HEK293 (cell line): ENCODE data around the gene MISP3.

Experiments
- CTCF ChIA-PET: fragments of 350-600 bp; formaldehyde crosslinking; extraction: SDS; loops from one replicate; lab custom pipeline; 2021; ENCODE audit warnings: antibody characterized with exemption; lab: Yijun Ruan, JAX
- POLR2A ChIA-PET: fragments of 300-600 bp; formaldehyde crosslinking; extraction: SDS; loops from one replicate; lab custom pipeline; 2020; ENCODE audit warnings: antibody characterized with exemption, inconsistent platforms; lab: Yijun Ruan, JAX
- H3K27ac ChIP-seq: fragments of 200-500 bp; sonication (Bioruptor generic); 2 replicates; pipeline ENCODE4 v1.5.1; 2014; ENCODE audit warnings: low read depth, low read length, control low read depth, inconsistent platforms; ENCODE audit errors: extremely low read depth
- H3K36me3 ChIP-seq, 2 experiments: fragments of 200-500 bp in 1 of 2; sonication (Bioruptor generic) in 1 of 2; 1 replicate in 1 of 2; 2 replicates in 1 of 2; pipeline ENCODE4 v1.5.1; 2014 to 2017; ENCODE audit warnings: inconsistent platforms in 2 of 2, low read length in 2 of 2; ENCODE audit not compliant: control insufficient read depth in 2 of 2, insufficient read depth in 1 of 2
- H3K4me1 ChIP-seq: fragments of 200-500 bp; sonication (Bioruptor generic); 2 replicates; pipeline ENCODE4 v1.5.1; 2014; ENCODE audit warnings: mild to moderate bottlenecking, low read length, inconsistent platforms; ENCODE audit not compliant: control insufficient read depth, insufficient read depth
- H3K4me3 ChIP-seq: 2 replicates; pipeline ENCODE4 v1.5.1; 2011; ENCODE audit warnings: low read depth, mild to moderate bottlenecking, control low read depth, low read length, moderate library complexity
- H3K9me3 ChIP-seq: fragments of 200-500 bp; sonication (Bioruptor generic); 2 replicates; pipeline ENCODE4 v1.5.1; 2014; ENCODE audit warnings: low read depth, low read length, inconsistent platforms; ENCODE audit not compliant: control insufficient read depth, insufficient read depth
- ATF2 ChIP-seq: fragments of 450-650 bp; formaldehyde crosslinking; IDR thresholded peaks from 2 replicates; pipeline ENCODE4 v1.5.1; 2016; ENCODE audit warnings: missing biosample characterization, missing genetic modification characterization, low read depth
- IKZF3 ChIP-seq: fragments of 450-650 bp; IDR thresholded peaks from 2 replicates; pipeline ENCODE4 v1.5.0; 2018; ENCODE audit warnings: missing biosample characterization, mild to moderate bottlenecking, missing genetic modification characterization, moderate library complexity
- KLF1 ChIP-seq: fragments of 450-650 bp; formaldehyde crosslinking; IDR thresholded peaks from 2 replicates; pipeline ENCODE4 v1.5.1; 2016; ENCODE audit warnings: missing biosample characterization, missing genetic modification characterization
- KLF10 ChIP-seq: fragments of 450-650 bp; IDR thresholded peaks from 2 replicates; pipeline ENCODE4 v1.5.1; 2018; ENCODE audit warnings: missing biosample characterization, mild to moderate bottlenecking, missing genetic modification characterization
- KLF16 ChIP-seq: fragments of 450-650 bp; formaldehyde crosslinking; IDR thresholded peaks from 2 replicates; pipeline ENCODE4 v1.5.1; 2017; ENCODE audit warnings: missing biosample characterization, missing genetic modification characterization
- KLF7 ChIP-seq: fragments of 450-650 bp; formaldehyde crosslinking; IDR thresholded peaks from 2 replicates; pipeline ENCODE4 v1.5.1; 2016; ENCODE audit warnings: missing biosample characterization, missing genetic modification characterization, borderline replicate concordance
- KLF9 ChIP-seq: fragments of 450-650 bp; formaldehyde crosslinking; IDR thresholded peaks from 2 replicates; pipeline ENCODE4 v1.5.1; 2016; ENCODE audit warnings: missing biosample characterization, missing genetic modification characterization, low read depth
- PATZ1 ChIP-seq: fragments of 450-650 bp; formaldehyde crosslinking; IDR thresholded peaks from 2 replicates; pipeline ENCODE4 v1.5.1; 2016; ENCODE audit warnings: missing biosample characterization, missing genetic modification characterization
- PRDM10 ChIP-seq: fragments of 450-650 bp; formaldehyde crosslinking; IDR thresholded peaks from 2 replicates; pipeline ENCODE4 v1.5.1; 2016; ENCODE audit warnings: missing biosample characterization, missing genetic modification characterization
- SP2 ChIP-seq: fragments of 450-650 bp; formaldehyde crosslinking; IDR thresholded peaks from 2 replicates; pipeline ENCODE4 v1.5.1; 2016; ENCODE audit warnings: missing biosample characterization, missing genetic modification characterization
- SP3 ChIP-seq: fragments of 450-650 bp; formaldehyde crosslinking; IDR thresholded peaks from 2 replicates; pipeline ENCODE4 v1.5.1; 2016; ENCODE audit warnings: missing biosample characterization, missing genetic modification characterization
- SP7 ChIP-seq: fragments of 450-650 bp; formaldehyde crosslinking; IDR thresholded peaks from 2 replicates; pipeline ENCODE4 v1.5.1; 2016; ENCODE audit warnings: missing biosample characterization, missing genetic modification characterization
- ZBTB17 ChIP-seq: fragments of 450-650 bp; formaldehyde crosslinking; IDR thresholded peaks from 2 replicates; pipeline ENCODE4 v1.5.1; 2016; ENCODE audit warnings: missing biosample characterization, missing genetic modification characterization
- ZBTB20 ChIP-seq: fragments of 450-650 bp; formaldehyde crosslinking; IDR thresholded peaks from 2 replicates; pipeline ENCODE4 v1.5.1; 2016; ENCODE audit warnings: missing biosample characterization, missing genetic modification characterization
- ZBTB26 ChIP-seq: fragments of 450-650 bp; formaldehyde crosslinking; optimal IDR thresholded peaks from 2 replicates; pipeline ENCODE3; 2016; ENCODE audit warnings: missing biosample characterization, mild to moderate bottlenecking, missing genetic modification characterization
- ZBTB7A ChIP-seq: fragments of 450-650 bp; formaldehyde crosslinking; IDR thresholded peaks from 2 replicates; pipeline ENCODE4 v1.5.1; 2016; ENCODE audit warnings: low read depth, missing biosample characterization, missing genetic modification characterization
- ZBTB8A ChIP-seq: fragments of 450-650 bp; formaldehyde crosslinking; IDR thresholded peaks from 2 replicates; pipeline ENCODE4 v1.5.1; 2016; ENCODE audit warnings: missing biosample characterization, missing genetic modification characterization
- ZEB2 ChIP-seq: fragments of 450-650 bp; formaldehyde crosslinking; IDR thresholded peaks from 2 replicates; pipeline ENCODE4 v1.5.1; 2016; ENCODE audit warnings: missing biosample characterization, missing genetic modification characterization
- ZFHX2 ChIP-seq: fragments of 450-650 bp; formaldehyde crosslinking; conservative IDR thresholded peaks from 2 replicates; pipeline ENCODE4 v1.5.1; 2016; ENCODE audit warnings: missing biosample characterization, missing genetic modification characterization
- ZNF2 ChIP-seq: fragments of 450-650 bp; formaldehyde crosslinking; IDR thresholded peaks from 2 replicates; pipeline ENCODE4 v1.5.1; 2016; ENCODE audit warnings: missing biosample characterization, missing genetic modification characterization
- ZNF391 ChIP-seq: fragments of 450-650 bp; formaldehyde crosslinking; IDR thresholded peaks from 2 replicates; pipeline ENCODE4 v1.5.1; 2016; ENCODE audit warnings: low read depth, missing biosample characterization, missing genetic modification characterization, borderline replicate concordance
- ZNF449 ChIP-seq: fragments of 450-650 bp; formaldehyde crosslinking; IDR thresholded peaks from 2 replicates; pipeline ENCODE4 v1.5.1; 2017; ENCODE audit warnings: missing biosample characterization, mild to moderate bottlenecking, missing genetic modification characterization, moderate library complexity
- ZNF600 ChIP-seq: fragments of 450-650 bp; formaldehyde crosslinking; IDR thresholded peaks from 2 replicates; pipeline ENCODE4 v1.5.1; 2016; ENCODE audit warnings: missing biosample characterization, missing genetic modification characterization
- ZNF629 ChIP-seq: fragments of 450-650 bp; formaldehyde crosslinking; IDR thresholded peaks from 2 replicates; pipeline ENCODE4 v1.5.1; 2017; ENCODE audit warnings: missing biosample characterization, missing genetic modification characterization
- ZNF692 ChIP-seq: fragments of 450-650 bp; formaldehyde crosslinking; IDR thresholded peaks from 2 replicates; pipeline ENCODE4 v1.5.1; 2016; ENCODE audit warnings: missing biosample characterization, missing genetic modification characterization

The MISP3 gene

GRCh38 chr19:14072535-14073260 is at the start of gene MISP3:
MISP3 (plus strand) TSS chr19:14072786; CDS start chr19:14073310, 524 bp downstream.
- H3K4me1 ChIP-seq: no peaks in the 10 kb centered on the region
- ChIA-PET POLR2A (interaction anchor here (0.8 to 1.6 kb wide), 8 partner anchors 14 to 192 kb away, joined by 3 to 11 read pairs (median 4); partner anchors contain the start of genes ASF1B, CC2D1A and IL27RA), CTCF (interaction anchor here (0.6 to 6.2 kb wide), 22 partner anchors 7 to 236 kb away, joined by 3 to 80 read pairs (median 4); partner anchors contain the start of genes IL27RA and PALM3)
- H3K9me3 ChIP-seq: no peaks in the 10 kb centered on the region
- H3K4me3 ChIP-seq: peak within 1 kb of the TSS; percentile 57
- H3K36me3 ChIP-seq: no peaks in the 10 kb centered on the region
- peak within 1 kb of the TSS; percentile 57 for H3K27ac ChIP-seq
- TF ChIP-seq KLF1 (tag by site-specific recombination) (peak; percentile 96), PATZ1 (tag by site-specific recombination) (peak; percentile 18), ATF2 (no peak), IKZF3 (tag by site-specific recombination) (0 out of 2 replicates have a peak, but pooled peaks have one; percentile 27), ZNF600 (tag by site-specific recombination) (peak; percentile 17; the same call in 1 of the 2 replicates), ZBTB7A (peak; percentile 39; the same call in 1 of the 2 replicates), KLF16 (peak; percentile 17; the same call in 1 of the 2 replicates), SP7 (tag by site-specific recombination) (0 out of 2 replicates have a peak, but pooled peaks have one; percentile 15), ZNF629 (tag by site-specific recombination) (no peak), ZBTB8A (tag by site-specific recombination) (peak; percentile 3; the same call in 1 of the 2 replicates), ZNF449 (tag by site-specific recombination) (0 out of 2 replicates have a peak, but pooled peaks have one; percentile 34), ZFHX2 (tag by site-specific recombination) (0 out of 2 replicates have a peak, but pooled peaks have one; percentile 11), ZBTB20 (tag by site-specific recombination) (peak; percentile 54; the same call in 1 of the 2 replicates), ZBTB26 (tag by site-specific recombination) (peak; percentile 28), SP2 (tag by site-specific recombination) (peak; percentile 69), SP3 (tag by site-specific recombination) (peak; percentile 78), KLF9 (tag by site-specific recombination) (peak; percentile 73), ZBTB17 (tag by site-specific recombination) (peak; percentile 80), KLF7 (tag by site-specific recombination) (peak; percentile 17; the same call in 1 of the 2 replicates), ZEB2 (peak; percentile 15; the same call in 1 of the 2 replicates), ZNF391 (tag by site-specific recombination) (0 out of 2 replicates have a peak, but pooled peaks have one; percentile 10), ZNF692 (no peak), ZNF2 (tag by site-specific recombination) (peak; percentile 26; the same call in 1 of the 2 replicates), KLF10 (tag by site-specific recombination) (peak; percentile 75), PRDM10 (tag by site-specific recombination) (peak; percentile 10)
